GM21526 (cell line): ENCODE data around the gene PCSK7.

Experiments used
- ATAC-seq: cut with Tn5 transposase; IDR thresholded peaks from one replicate; pipeline ENCODE4 v1.9.1; 2021; ENCODE audit warnings: moderate library complexity; ENCODE audit not compliant: unreplicated experiment, low FRiP score

Gene PCSK7

DNA sequence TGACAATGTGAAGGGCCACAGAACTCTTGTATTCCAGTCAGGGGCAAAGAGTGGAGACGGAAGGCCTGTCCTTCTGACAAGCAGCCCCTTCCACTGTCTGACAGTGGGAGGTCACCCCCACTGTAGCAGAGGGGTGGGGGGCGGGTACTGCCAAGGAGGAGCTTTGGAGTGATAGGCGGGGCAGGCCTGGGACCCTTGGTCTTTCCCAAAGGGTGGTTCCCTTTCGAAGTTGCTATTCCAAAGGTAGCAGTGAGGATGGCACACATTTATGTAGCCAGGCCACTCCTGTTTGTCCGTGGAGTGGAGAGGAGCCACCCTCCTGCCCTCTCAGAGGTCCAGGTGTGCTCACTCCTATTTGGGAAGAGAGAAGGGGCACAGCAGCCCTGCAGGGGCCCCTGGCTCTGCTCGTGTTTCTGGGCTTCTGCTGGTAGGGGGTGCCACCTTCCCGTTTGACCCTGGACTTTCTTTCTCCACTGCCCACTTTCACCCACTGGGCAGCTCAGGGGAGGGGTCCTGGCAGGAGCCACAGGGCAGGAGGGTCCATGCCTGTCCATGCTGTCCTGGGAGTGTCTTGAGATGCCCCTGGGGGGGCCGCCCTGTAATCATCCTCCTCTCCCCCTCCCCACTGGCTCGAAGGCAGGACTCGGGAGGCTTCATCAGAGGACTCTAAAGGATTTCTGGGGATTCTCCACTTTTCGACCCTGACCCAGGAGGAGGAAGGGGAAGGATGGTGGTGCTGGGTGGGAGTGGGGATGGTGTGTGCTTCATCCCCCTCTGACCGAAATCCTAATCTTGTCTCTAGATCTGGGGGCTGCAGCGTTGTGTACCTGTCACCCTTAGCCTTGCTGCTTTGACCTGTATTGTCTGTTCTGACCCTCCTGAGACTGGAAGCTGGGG lies 31.7 kb downstream of the PCSK7 start:
- ATAC-seq = no peak

DNA sequence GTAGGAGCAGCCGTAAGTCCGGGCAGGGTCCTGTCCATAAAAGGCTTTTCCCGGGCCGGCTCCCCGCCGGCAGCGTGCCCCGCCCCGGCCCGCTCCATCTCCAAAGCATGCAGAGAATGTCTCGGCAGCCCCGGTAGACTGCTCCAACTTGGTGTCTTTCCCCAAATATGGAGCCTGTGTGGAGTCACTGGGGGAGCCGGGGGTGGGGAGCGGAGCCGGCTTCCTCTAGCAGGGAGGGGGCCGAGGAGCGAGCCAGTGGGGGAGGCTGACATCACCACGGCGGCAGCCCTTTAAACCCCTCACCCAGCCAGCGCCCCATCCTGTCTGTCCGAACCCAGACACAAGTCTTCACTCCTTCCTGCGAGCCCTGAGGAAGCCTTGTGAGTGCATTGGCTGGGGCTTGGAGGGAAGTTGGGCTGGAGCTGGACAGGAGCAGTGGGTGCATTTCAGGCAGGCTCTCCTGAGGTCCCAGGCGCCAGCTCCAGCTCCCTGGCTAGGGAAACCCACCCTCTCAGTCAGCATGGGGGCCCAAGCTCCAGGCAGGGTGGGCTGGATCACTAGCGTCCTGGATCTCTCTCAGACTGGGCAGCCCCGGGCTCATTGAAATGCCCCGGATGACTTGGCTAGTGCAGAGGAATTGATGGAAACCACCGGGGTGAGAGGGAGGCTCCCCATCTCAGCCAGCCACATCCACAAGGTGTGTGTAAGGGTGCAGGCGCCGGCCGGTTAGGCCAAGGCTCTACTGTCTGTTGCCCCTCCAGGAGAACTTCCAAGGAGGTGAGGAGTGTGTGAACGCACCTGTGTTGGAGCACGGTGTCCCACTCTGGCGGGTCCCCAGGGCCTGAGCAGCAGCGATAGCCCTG lies 32.6 kb downstream of the PCSK7 start, which contains the start of gene TAGLN:
TSS of gene TAGLN (plus strand) at position 318 of the 863 bp plus-strand sequence. CDS start 3,644 bp downstream, outside the sequence.
- ATAC-seq = no peak

DNA sequence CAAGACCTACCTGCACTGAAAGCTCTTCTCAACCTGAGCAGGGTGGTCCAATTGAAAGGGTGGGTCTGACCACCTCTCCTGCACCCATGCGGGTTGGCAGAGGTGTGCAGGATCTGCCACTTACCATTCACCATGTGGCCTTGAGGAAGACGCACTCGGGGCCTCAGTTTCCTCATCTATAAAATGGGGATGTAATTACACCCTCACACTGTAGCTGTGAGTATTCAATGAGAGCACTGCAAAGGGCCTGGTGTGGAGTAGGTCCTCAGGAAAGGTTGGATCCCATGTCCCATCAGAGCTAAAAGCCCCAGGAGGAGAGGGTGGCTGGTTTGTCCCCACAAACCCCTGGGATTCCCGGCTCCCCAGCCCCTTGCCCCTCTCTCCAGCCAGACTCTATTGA lies 33.3 kb downstream of the PCSK7 start:
- no peak for ATAC-seq

DNA sequence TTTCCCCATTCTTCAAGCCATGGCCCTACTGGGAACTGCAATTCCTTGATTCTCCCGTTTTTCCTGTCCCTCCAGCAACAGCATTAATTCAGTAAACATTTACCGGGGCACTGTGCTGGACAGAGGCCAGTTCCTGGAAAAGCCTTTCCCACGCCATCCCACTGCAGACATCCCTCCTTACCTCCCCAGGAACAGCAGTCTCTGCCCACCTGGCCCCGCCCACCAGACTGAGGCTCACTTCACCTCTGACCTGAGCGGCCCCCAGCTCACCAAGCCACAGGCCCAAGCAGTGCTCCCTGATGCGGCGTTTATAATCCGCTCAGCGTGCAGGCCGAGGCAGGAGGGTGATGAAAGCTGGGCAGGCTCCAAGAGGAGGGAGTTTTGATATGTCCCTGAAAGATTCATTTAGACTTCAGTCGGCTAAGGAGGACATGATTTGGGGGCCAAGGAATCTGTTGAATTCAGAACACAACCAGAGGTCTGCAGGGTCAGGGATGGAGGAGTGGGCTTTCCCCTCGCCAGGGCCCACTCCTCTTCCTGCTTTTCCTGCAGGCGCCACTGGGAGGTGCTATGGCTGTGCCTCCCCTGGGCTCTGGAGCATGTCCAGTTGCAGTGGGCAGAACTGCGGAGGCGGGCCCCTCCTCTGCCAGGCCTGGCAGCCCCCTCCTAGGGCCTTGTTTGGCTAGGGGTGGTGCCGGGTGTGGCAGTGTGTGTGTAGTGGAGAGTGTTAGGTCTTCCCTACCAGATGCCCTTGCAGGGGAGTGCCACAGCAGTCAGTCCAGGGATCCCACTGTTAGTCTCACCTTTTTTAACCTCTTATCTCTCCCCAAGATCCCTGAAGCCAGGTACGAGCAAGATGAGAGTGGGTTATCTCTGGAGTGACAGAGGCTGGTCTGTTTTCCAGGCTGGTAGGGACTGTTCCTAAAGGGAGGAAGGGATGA lies 34.1 kb downstream of the PCSK7 start:
- ATAC-seq = no peak

DNA sequence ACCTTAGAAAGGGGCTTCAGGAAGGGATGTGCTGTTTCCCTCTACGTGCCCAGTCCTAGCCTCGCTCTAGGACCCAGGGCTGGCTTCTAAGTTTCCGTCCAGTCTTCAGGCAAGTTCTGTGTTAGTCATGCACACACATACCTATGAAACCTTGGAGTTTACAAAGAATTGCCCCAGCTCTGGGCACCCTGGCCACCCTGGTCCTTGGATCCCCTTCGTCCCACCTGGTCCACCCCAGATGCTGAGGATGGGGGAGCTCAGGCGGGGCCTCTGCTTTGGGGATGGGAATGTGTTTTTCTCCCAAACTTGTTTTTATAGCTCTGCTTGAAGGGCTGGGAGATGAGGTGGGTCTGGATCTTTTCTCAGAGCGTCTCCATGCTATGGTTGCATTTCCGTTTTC lies 34.9 kb downstream of the PCSK7 start:
- ATAC-seq = no peak

DNA sequence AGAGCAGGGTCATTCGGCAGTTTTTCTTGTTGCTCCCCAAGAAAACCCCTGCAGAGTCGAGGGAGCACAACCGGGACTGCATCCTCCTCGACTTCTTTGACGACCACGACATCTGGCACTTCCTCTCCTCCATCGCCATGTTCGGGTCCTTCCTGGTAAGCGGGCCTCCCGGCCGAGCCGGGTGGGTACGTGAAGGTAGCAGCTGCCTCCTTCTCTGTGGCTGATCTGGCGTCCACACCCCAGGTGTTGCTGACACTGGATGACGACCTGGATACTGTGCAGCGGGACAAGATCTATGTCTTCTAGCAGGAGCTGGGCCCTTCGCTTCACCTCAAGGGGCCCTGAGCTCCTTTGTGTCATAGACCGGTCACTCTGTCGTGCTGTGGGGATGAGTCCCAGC lies 36.1 kb downstream of the PCSK7 start:
- ATAC-seq = no peak

DNA sequence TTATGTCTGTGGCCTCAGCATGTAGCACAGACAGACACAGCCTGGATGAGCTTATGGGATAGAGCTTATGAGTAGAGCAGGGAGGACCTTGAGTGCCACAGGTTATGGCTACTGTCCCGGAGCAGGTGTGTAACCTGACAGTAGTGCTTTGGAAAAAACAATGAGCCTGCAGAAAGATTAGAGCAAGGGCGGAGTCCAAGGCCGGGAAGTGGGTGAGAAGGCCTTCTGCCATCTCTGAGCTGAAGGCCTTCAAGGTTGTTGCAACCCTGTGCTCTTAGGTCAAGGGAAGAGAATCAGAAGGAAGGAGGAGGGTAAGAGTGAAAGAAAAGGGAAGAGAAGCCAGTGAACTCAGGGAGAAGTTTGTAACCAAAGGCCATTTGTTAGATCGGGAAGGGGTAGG lies 36.6 kb downstream of the PCSK7 start:
- ATAC-seq = no peak

DNA sequence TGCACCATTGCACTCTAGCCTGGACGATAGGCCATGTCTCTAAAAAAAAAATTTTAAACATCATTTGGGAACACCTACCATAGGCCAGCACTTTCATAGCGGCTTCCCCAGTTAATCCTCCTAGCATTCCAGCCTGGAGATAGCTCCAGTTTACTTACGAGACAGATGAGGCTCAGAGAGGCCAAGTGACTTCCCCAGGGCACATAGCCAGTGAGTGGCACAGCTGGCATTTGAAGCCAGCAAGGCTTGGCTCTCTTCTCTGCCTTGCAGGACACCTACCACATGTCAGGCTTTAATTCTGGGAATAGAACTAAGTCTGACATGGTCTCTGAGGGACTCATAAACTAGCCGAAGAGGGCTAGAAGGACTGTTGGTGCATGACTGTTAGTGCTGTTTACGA lies 37.6 kb downstream of the PCSK7 start:
- no peak for ATAC-seq

DNA sequence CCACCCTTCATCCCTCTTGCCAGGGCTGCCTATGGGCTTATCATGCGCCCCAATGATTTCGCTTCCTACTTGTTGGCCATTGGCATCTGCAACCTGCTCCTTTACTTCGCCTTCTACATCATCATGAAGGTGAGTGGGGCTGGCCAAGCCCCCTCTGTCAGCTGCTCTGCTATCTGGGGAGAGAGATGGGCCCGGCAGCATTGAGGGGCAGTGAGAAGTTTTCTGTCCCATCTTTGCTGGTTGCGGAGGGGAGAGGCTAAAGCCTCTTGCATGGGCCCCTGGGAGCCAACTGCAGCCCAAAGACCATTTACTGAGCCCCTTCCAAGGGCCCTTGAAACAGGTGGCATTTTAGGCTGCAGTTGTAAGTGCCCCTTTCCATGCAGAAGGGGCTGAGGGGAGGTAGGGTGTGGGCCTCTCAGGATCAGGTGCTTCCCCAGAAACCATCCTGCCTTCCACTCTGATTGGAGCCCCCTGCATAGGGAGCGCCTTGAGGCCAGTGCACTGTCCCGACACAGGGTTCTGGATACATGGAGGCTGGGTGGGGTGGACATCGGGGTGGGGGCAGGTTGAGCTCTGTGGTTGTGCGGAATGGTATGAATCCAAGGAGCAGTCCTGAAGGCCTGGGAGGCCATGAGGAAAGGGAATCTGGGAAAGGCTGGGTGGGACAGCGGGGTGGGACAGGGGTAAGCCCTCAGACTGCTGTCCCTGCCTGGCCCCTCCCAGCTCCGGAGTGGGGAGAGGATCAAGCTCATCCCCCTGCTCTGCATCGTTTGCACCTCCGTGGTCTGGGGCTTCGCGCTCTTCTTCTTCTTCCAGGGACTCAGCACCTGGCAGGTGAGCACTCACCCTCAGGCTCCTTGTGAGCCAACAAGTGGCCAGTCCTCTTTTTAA lies 38.5 kb downstream of the PCSK7 start:
- no peak for ATAC-seq

DNA sequence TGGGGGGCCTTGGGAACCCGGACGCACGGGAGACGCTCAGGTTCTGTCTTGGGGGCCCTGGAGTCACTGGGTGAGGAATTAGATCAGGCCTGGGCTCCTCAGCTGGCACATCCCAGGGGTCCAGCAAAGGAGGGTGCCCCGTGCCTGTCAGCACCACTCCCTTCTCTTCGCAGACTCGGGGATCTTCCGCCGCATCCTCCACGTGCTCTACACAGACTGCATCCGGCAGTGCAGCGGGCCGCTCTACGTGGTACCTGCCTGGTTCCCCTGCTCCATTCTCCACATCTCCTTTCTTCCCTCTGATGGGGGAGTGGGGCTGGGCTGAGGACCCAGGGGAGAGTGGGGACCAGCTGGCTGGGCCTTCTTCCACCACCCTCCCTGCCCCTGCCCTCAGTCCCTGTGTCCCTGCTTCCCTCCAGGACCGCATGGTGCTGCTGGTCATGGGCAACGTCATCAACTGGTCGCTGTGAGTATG lies 39.4 kb downstream of the PCSK7 start:
- ATAC-seq = no peak

DNA sequence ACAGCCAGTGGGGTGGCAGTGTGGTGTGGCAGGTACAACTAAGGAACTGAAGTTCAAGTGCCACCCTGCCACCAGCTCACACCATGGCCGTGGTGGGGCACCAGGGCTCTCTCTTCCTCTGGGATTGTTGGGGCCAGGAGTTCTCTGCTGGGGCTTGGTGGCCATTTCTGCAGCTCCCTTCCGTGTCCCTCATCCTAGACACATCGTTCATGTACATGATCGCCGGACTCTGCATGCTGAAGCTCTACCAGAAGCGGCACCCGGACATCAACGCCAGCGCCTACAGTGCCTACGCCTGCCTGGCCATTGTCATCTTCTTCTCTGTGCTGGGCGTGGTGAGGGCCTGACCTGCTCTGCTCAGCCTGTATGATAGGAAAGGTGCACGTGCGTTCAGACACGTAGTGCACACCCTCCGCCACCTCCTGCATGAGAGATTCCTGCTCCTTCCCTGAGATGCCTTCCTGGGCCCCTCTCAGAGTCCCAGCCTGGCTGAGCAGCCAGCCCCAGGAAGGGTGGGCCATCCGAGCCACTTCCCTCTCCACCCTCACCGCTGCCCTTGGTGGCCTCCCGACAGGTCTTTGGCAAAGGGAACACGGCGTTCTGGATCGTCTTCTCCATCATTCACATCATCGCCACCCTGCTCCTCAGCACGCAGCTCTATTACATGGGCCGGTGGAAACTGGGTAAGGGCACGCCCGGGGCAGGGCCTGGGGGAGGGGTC lies 40.0 kb downstream of the PCSK7 start:
- no peak for ATAC-seq

DNA sequence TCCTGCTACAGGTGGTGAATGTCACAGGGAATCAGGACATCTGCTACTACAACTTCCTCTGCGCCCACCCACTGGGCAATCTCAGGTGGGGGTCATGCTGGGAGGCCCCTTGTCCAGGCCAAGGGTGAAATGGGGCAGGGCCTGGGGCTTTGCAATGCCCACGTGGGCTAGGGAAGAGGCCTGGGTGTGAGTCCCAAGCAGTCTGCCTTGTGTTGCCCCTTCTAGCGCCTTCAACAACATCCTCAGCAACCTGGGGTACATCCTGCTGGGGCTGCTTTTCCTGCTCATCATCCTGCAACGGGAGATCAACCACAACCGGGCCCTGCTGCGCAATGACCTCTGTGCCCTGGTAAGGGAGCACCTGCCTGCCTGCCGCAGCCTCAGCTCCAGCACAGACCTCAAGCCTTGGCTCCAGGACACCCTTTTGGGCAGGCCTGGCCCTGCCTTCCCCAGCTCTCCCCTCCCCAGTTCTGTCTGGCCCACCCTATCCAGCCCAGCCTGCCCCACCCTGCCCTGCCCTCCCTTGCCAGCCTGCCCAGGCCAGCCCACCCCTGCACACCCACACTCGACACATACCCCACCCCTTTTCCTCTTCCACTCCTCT lies 41.8 kb downstream of the PCSK7 start:
- no peak for ATAC-seq

DNA sequence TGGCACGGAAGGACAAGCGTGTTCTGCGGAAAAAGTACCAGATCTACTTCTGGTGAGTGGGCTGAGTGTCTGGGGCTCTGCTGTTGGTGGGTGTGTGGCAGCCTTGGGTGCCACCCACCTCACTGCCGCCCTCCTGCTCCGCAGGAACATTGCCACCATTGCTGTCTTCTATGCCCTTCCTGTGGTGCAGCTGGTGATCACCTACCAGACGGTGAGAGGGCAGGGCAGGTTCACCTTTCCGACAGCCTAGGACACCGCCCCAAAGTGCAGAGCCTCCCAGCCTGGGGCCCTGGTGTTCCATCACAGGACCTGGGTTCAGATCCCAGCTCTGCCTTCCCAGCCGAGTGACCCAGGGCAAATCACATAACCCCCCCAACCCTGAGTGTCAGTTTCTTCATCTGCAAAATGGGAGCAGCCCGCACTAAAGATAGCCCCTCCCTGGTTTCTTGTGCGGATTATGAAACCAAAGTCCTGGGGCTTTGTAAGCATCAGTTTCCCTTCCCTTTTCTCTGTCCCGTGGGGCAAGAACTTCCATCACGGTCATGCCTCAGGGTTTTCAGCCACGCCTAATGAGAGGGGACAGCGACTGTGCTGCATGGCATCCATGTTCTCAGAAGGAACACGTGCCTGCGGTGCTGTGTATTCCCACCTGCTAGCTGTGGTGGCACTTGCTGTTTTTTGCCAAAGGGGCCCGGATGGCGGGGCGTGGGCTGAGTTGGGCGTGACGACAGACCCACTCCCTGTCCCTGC lies 42.5 kb downstream of the PCSK7 start:
- ATAC-seq = peak; percentile 55

DNA sequence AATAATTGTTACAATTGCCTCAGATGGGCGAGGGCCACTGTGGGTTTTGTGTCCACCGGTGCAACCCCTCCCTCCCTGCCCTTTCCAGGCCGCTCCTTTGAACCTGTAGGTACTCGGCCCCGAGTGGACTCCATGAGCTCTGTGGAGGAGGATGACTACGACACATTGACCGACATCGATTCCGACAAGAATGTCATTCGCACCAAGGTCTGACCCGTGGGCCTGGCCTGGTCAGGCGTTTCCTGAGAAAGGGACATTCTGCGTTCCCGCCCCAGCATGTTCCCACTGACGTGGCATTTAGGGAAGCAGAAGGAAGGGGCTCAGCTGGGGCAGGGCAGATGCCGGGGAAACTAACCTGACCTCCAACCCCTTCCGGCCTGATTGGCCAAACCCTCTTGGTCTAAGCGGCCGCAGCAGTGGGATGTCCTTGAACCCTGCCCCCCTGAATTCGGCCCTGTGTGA lies 43.2 kb downstream of the PCSK7 start:
- ATAC-seq = no peak

DNA sequence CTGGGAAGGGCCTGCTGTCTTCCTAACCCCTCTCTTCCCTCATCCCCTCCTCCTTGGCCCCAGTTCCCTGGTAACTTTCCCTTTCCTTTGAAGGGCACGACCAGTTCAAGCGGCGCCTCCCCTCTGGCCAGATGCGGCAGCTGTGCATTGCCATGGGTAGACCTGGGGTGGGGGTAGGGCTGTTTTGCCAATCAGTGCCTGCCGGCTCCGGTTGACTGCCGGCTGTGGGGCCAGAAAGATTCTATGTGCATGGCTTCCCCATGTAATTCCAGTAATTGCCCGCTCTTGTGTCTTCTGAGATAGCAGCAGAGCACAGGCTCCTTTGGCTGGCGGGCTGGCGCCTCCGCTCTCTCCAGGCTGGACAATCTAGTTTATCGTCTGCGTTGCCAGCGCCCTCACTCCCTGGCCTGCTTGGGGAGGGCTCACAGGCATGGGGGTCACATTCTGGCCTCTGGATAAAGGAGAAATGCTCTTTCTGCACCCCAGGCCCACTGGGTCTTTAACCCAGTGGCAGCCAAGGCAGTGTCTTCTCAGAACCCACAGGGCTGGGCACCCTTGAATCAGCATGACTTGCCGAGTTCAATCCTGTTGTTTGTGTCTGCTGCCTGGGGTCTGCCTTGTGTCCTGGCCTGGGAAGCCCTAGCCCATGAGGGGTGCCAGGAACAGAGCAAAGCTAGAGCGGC lies 43.9 kb downstream of the PCSK7 start:
- ATAC-seq = no peak

DNA sequence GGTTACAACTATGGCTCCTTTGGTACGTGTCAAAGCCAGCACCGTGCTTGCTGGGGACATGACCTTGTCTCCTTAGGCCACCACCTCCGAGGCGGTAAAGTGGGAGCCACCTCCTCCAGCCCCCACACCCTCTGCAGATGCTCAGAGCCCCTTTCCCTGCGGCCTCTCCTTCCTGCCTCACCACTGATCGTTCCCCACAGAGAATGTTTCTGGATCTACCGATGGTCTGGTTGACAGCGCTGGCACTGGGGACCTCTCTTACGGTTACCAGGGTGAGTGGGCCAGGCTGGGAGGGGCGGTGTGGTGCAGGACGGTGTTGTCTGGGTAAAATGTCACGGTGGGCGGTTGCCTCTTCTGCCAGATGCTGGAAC lies 44.5 kb downstream of the PCSK7 start:
- ATAC-seq = no peak

DNA sequence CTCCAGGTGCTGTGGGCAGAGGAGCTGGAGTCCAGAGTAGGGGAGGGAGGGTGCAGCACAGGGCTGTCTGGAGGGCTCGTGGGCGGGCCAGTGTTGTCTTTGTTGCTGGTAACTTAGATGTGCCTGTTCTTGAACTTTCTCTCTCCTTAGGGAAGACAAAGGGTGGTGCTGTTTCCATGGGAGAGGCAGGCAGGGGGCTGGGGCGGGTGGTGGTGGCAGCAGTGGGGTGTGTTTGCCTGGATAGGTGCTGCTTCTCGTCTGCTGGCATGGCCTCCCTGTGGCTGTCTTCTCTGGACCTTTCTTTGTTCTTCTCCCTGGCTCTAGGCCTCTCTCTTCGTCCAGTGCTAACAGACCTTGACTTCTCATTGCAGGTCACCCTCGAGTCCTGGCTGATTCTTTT lies 44.9 kb downstream of the PCSK7 start:
- no peak for ATAC-seq
